Activated gamma-delta T cell (primary cell): ENCODE measurements around the gene ESPL1.
"Not testable (repeated sequence)": the region's sequence is repeated elsewhere in the genome, so short reads cannot be mapped to it uniquely, and the experiment has no call there.

Source experiments
- DNase-seq: peaks from one replicate; lab custom pipeline; 2025; lab: John Stamatoyannopoulos, UW

The ESPL1 gene

DNA sequence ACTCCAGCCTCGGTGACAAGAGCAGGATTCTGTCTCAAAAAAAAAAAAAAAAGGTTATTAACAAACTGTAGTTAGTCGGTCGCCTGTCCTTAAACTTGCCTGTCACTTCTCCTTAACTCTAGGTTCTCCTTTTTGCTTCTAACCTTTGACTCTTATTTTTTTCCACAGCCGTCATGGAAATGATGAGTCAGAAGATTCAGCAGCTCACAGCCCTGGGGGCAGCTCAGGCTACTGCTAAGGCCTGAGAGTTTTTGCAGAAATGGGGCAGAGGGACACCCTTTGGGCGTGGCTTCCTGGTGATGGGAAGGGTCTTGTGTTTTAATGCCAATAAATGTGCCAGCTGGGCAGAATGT is 31.0 kb downstream of the ESPL1 start:
- DNase-seq = no peak

DNA sequence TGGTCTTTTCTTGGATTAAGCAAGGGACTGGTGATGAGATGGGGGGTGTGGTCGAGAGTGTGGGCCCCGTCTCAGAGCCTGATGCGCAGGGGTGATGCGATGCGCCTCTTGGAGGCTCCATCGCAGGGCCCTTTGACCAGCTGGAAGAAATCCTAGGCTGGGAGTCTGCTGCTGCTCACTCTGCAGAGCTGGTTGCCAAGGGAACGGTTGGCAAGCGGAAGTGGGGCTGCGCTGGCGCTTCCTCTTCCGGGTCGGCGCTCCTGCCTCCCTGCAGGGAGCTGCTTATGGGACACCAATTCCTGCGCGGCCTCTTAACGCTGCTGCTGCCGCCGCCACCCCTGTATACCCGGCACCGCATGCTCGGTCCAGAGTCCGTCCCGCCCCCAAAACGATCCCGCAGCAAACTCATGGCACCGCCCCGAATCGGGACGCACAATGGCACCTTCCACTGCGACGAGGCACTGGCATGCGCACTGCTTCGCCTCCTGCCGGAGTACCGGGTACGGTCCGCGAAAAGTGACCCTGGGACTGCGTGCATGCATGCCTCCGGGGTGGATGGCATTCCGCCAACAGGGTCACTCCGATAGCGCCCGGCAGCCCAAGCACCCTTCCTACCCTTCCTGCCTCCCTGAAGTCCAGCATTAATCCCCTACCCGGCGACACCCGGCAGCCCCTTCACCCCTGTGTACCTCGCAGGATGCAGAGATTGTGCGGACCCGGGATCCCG is 31.5 kb downstream of the ESPL1 start, which contains the start of gene MYG1:
Gene MYG1 (plus strand): TSS at position 242 of the 727 bp plus-strand sequence. CDS start 43 bp downstream, at position 285.
- DNase-seq = peak; percentile 65

DNA sequence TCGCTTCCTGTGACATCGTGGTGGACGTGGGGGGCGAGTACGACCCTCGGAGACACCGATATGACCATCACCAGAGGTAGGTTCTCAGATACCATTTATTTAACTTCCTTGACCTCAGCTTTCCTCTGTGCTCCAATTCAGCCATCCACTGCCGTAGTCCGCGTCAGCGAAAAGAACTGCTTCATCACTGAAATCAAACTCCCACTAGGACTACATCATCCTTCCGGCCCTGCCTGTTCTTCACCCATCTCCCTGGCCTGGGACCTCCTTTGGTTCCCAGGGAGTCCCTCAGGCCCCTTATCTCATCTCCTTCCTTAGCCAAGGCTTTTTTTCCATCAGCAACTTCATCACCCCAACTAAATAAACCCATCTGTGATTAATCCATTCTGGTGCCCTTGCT is 32.1 kb downstream of the ESPL1 start:
- DNase-seq = no peak

DNA sequence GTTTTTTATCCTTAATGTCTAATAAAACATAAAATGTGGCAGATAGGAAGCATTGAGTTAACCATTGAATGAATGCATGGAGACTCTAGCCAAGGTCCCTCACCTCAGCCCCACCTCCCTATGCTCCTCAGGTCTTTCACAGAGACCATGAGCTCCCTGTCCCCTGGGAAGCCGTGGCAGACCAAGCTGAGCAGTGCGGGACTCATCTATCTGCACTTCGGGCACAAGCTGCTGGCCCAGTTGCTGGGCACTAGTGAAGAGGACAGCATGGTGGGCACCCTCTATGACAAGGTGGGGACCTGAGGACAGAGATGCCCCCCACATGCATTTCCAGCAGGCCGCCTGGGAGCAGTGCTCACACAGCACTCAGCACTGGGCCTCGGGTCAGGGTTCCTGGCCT is 34.8 kb downstream of the ESPL1 start:
- no peak for DNase-seq

DNA sequence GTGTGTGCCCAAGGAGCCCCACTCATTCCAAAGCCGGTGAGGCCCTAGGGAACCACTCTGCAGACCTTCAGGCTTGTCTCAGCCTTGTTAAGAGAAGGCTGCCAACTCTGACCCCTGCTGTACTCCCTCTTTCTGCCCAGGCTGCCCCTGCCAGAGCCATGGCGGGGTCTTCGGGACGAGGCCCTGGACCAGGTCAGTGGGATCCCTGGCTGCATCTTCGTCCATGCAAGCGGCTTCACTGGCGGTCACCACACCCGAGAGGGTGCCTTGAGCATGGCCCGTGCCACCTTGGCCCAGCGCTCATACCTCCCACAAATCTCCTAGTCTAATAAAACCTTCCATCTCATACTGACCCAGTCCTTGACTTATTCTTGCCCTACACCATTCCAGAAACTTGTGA is 38.7 kb downstream of the ESPL1 start:
- no peak for DNase-seq

DNA sequence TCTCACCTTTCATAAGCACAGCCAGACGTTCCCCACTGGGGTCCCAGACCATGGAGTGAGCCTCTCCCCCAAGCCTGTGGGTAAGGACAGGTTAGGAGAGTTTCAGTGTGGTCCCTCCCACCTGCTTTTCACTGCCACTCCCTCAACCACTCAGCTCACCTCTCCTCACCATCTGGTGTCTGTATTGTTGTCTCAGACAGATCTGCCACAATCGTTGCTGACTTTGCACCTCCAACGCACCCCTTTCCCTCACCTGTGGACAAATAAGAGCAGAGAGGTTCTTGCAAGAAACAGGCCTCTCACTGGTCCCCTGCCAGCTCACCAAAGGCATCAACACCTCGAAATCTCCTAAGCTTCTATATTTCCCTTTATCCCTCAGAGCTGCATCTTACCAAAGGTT is 40.2 kb downstream of the ESPL1 start:
- DNase-seq = no peak

DNA sequence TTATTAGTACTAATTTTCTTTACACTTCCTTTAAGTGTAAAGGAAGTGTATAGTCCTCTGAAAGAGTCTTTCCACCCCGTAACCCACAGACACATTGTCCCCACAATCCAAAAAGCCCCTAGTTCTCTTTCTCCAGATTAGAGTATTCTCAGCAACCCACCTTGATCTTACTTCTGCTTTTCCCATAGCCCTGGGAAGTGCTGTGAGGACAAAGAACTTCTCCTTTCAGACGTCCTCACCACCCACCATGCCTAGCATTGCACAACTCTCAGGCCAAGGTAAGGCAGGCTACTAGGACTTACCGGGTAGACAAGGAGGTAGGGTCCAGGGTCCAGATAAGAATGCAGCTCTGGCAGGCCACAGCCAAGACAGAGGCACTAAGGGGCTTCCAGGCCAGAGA is 45.9 kb downstream of the ESPL1 start:
- DNase-seq = no peak

DNA sequence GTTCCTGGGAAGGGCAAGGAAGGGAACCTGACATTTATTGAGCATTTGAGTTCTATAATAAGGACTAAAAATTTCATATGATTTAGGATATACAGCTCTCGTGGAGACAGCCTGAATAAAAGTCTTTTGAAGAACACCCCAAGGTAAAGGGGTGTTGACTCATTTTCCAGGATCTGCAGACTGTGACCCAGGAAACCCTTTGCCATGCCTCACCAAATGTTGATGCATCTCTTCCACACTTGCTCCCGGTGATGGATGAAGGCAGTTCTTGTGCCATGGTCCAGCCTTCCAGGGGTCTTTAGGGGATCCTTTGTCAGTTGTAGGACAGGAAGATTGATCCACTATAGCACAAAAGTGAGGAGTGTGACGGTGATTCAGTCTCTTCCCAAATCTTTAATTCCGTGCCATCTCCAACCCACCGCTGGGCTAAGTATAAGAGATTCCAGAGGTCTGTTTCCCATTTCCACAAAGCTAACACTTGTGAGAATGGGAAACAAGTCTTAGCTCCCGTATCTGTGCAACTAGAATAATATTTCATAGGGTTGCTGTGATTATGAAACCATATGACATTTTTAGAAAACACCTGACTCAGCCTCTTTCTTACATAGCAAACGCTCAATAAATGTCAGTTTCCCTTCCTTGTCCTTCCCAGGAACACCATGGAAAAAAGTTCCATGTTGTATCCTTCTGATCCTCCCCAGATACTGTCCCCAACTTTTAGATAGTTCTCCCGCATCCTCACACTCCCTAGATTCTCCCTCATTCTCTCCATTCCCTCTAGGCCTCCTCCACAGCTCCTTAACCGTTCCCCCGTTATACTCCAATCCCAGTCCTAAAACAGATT is 52.5 kb downstream of the ESPL1 start:
- DNase-seq = no peak

DNA sequence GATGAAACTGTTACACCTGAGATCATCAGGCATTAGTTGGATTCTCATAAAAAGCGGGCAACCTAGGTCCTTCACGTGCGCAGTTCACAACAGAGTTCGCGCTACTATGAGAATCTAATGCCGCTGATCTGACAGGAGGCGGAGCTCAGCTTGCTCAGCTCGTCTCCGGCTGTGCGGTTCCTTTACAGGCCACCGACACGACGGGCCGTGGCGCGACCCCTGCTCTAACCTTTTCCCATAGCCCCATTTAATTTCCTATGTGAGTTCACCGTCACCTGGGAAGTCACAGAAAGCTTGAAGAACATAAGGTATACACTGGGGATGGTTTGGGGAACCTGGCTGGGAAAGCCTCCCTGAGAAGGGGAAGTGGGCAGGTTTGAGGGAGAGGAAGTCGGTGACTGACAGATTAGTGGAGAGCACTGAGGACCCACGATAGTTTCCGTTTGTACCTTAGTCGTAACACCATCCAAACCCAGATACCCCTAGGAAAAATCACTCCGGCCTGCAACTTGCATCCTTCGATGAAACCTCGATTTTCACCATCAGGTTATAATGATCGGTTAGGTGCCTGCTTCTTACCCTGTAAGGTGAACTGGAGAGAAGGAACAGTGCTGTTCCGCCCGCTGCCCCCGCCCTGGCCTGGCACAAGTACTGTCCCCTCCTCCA is 56.1 kb downstream of the ESPL1 start:
- peak; percentile 17 for DNase-seq

DNA sequence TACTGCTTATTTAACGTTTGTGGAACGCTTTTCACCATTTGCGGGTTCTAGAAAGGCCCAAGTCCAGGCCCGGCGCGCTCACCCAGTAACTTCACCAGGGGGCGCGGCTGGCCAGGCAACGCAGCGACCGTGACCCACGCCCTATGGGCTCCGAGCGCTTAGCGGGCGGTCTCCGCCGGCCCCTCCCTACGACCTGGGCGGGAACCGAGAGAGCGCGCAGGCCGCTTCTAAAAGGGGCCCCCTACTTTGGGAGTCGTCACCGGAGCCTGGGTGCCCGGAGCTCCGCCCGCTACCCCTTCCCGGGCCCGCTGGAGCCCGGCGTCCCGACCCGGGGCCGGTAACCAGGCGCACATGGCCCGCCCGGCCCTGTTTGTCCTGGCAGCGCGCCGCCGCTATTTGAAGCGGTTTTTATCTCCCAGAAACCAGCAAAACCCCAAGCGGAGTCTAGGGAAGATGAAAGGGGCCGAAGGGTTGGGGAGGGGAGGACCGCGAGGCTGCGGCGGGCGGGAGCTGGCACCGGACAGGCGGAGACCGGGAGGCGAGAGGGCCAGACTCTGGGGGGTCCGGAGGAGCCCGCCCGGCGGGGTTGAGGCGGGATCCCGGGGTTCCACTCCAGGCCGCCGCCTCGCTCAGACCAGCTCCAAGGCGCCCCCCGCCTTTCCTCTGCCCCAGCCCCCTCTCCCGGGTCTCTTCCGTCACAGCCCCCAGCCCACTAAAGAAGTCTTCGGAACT is 56.8 kb downstream of the ESPL1 start:
- DNase-seq = peak; percentile 71

DNA sequence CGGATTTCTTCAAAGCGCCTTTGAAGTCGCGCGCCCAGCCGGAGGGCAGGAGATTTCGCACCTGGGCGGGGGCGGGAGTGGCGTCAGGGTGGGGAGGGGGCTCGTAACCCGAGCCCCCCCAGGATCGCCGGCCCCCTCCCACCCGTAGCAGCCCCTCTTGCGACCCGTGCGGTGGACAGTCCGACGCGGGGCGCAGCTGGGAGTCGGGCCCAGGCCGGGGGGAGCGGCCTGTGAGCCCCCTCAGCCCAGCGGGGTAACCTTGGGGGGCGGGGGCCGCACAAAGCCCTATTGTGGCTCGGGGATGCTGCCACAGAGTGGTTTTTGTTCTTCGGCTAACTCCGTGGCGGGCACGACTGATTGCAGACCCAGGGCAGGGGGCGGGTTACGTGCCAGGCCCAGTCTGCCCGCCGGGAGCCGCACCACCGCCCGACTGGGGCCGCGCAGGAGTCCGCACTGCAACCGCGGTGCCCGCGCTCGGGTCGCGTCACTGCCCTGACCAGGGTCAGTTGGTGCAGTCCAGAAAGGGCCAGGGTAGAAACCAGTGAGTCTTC is 57.5 kb downstream of the ESPL1 start:
- DNase-seq = no peak

DNA sequence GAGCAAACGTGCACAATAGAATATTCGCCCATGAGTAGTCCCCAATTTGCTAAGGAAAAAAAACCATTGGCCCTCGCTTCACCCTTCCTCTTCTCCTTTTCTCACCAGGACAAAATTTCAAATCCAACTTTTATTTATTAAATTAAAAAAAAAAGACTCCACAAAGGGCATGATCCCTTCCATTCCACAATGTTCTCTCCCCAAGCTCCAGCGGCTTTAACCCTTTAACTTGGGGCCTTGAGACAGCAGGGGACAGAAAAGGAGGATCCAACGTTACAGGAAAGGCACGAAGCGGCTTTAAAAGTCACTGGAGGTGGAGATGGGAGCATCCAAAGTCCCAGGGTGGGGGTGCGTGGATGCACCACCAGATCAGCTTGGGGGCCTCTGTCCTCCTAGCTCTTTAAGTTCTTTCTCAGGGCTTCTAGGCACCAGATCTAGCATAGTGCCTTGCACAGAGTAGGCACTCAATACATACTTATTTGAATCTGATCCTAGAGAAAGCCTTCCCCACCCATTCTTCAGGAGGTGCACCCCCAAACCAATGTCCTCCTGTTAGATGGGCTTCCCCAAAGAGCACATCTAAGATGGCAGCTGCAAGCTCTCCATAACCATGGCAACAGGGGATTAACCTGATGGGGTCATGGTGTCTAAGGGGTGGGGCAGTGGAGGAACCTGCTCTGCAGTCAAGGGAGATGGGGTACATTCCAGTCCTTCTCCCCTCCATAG is 58.5 kb downstream of the ESPL1 start:
- no peak for DNase-seq

DNA sequence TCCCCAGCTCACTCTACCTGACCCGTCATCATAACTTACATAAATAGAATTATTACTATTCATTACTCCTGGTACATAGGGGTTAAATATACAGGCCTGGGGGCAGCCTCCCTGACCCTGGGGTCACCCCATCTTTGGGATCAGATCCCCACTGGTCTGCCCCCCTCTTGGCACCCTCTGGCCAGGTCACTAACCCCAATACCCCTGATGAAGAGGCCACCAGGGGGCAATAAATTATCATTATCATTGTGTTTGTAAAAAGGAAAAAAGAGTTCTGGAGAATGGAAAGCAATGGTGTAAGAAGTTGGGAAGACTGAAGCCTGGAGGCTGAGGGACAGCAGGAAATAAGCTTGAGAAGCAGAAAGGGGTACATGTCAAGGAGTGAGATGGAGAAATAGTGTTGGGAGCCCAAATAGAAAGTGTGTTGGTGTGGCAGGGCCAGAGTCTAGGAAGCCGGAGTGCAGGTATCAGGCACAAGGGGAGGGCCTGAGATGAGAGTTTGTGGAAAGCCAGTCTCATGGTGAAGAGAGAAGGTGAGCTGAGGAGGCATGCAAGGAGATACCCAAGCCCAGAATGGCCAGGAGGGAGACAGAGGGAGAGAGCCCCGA is 59.4 kb downstream of the ESPL1 start:
- DNase-seq = no peak

DNA sequence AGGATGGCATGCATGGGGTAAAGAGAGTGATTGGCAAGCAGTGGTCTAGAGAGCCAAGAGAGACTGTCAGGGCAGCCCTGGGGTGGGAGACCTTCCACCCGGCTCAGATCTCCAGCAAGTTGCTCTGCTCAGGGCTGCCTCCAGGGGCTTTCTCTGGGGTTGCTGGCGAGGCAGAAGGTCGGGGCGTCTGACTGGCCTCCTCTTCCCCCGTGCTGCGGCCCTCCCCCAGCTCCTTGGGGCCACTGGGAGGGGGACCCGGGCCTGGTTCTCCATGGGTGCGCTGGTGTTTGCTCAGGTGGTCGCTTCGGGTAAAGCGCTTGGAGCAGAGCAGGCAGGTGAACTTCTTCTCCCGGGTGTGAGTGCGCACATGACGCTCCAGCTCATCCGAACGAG is 59.9 kb downstream of the ESPL1 start:
- DNase-seq = no peak

DNA sequence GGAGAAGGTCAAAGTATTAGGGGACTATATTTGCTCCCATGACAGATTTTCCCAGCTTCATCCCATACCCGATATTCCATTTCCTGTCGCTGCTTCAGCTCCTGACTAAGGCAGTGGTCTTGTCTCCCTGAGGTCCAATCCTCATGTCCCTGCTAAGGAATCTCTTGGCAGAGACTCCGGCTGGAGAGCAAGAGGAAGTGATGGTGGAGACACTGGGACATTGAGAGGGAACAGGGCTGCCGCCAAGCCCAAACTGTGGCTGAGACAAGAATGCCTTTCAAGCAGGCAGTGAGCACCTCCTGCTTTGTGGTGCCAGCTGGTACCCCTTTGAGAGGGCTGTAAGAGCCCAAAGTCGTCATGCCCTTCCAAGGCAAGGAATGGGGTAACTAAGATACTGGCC is 62.6 kb downstream of the ESPL1 start:
- DNase-seq = no peak

DNA sequence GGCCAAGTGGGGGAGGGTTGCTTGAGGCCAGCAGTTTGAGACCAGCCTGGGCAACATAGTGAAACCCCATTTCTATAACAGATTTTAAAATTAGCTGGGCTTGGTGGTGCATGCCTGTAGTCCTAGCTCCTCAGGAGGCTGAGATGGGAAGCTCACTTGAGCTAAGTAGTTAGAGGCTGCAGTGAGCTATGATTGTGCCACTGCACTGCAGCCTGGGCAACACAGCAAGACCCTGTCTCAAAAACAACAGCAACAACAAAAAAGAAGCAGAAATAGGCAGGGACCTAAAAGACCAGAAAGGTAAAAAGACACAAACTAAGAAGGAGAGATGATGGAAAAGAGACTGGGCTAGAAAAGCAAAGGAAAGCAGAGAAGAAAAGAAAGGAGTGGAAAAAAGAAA is 64.2 kb downstream of the ESPL1 start:
- DNase-seq = not testable (repeated sequence)

DNA sequence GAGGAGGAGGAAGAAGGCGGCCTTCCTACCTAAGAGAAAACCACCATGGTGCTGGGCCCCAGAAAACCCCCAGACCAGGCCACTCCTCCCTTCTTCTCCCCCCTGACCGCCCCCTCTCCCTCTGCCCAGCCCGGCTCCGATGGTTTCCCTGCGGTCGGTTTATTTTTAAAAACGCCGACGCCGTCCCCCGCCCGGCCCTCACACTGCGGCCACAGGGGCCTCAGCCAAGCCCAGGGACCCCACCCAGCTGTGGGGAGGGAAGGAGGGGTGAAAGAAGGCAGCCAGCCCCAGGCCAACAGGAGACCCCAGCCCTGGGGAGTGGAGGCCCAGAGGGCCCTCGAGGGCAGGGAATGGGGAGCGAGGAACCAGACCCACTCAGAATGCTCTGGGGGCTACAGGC is 64.6 kb downstream of the ESPL1 start:
- DNase-seq = no peak

DNA sequence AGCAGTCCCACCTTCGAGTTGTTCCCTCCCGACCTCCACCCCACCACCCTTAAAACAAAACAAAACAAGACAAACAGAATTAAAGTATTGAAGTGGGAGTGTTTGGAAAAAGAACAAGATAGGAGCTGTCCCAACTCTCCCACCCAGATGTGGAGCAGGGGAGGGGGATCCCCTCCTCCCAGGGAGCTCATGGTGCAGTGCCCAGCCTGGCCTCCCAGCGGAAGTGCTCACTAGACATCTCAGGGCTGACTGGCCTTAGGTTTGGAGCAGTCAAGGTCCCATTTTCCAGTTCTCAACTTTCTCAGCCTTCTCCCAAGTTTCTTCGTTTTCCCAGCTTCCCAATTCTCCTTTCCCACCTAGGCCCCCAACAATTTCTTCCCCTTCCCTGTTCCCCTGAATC is 65.2 kb downstream of the ESPL1 start:
- DNase-seq = no peak

DNA sequence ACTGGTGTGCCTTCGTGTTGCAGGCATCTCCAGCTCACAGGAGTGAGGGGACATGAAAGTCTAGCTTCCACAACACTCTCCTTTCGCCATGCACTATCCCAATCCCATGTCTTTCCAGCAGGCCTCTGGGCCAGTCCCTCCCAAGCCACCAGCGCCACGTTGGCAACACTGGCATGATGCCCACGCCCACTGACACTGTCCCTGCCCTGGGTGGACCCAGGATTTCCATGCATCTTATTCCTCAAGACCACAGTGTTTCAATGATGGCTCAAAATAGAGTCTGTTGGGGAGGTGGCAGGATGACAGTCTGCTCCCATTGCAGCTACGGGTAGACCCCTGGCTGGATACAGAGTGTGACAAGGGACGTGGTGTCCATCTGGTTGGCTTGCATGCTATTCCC is 65.7 kb downstream of the ESPL1 start:
- DNase-seq = no peak

DNA sequence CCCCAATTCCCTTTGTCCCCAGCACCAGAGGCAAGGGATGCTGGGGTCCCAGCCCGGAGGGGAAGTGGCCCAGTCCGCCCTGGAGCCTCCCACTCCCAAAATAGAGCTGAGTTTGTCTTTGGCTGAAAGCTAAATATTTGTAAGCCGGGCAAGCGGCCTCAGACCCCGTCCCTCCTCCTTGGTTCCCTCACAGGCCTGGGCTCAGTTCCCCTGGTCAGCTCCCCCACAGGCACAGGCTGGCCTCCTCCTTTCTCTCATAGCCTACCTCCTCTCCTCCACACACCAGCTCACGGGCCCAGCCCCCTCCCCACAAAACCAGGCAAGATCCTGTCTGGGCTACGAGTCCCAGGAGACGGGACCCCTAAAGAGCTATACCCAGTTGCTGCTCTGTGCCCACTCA is 66.7 kb downstream of the ESPL1 start:
- DNase-seq = no peak

DNA sequence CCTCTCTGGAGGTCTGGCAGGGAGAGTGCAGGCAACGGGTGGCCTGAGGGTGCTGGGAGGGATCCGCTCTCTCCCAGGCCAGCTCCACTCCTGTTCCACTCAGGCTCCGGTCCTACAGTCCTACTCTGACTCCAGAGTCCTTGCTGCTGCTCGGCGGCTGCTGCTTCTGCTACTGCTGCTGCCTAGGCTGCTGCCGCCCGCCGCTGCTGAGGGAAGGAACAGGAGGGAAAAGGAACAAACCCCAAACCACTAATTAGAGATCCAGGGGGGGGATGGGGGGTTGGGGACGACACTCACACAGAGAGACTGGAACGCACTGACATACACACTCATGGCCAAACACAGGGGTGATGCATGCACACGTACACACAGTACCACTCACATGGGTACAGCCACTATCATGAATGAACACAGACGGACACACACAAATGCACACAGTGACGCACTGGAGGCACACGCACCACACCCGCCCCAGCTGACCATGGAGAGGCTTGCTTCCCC is 68.1 kb downstream of the ESPL1 start, which contains the start of gene SP7:
Gene SP7 (minus strand): TSS at position 174 of the 501 bp plus-strand sequence. CDS start 708 bp downstream, outside the sequence.
- DNase-seq = no peak
